Kidney (tissue), 14 donors: ENCODE data around the gene TNS2. TPM values are rescaled to one million over a fixed set of nuclear protein-coding genes. Genes with fewer than 3 reads are reported as not detected.

Experiments
- DNase-seq, 5 donors: peaks; one replicate each; pipeline ENCODE4 v3.0.0-alpha.2; 2013 to 2020
- FAIRE-seq: peaks from 2 replicates; lab custom pipeline; 2012; peaks lifted over from hg19 to GRCh38; lab: Jason Lieb, UNC
- H3K27ac ChIP-seq, 2 donors: one replicate each; pipeline ENCODE4 v1.7.0; 2013; ENCODE audit warnings: low read depth in 2 of 2, low read length in 2 of 2, inconsistent platforms in 1 of 2
- H3K27me3 ChIP-seq: one replicate; pipeline ENCODE4 v1.7.1; 2013; ENCODE audit warnings: low read length, inconsistent platforms; ENCODE audit not compliant: control insufficient read depth, insufficient read depth
- H3K36me3 ChIP-seq, 3 donors: one replicate each; pipeline versions ENCODE4 v1.7.0 to v1.7.1; 2013; ENCODE audit warnings: low read length in 3 of 3, control low read depth in 1 of 3, inconsistent platforms in 1 of 3; ENCODE audit not compliant: insufficient read depth in 3 of 3, control insufficient read depth in 2 of 3
- H3K4me1 ChIP-seq, 3 donors: one replicate each; pipeline versions ENCODE4 v1.7.0 to v1.7.1; 2013; ENCODE audit warnings: low read length in 3 of 3, inconsistent platforms in 1 of 3, low read depth in 1 of 3; ENCODE audit not compliant: control insufficient read depth in 2 of 3, insufficient read depth in 2 of 3
- H3K4me3 ChIP-seq, 3 donors: one replicate each; pipeline versions ENCODE4 v1.7.0 to v1.8.1; 2013; ENCODE audit warnings: low read length in 3 of 3, control low read depth in 1 of 3, inconsistent platforms in 1 of 3
- H3K9ac ChIP-seq, 3 donors: one replicate each; pipeline versions ENCODE4 v1.7.0 to v1.7.1; 2013; ENCODE audit warnings: low read length in 3 of 3, control low read depth in 1 of 3, inconsistent platforms in 1 of 3
- H3K9me3 ChIP-seq, 3 donors: one replicate each; pipeline versions ENCODE4 v1.7.0 to v1.7.1; 2013; ENCODE audit warnings: low read length in 3 of 3, control low read depth in 1 of 3, inconsistent platforms in 1 of 3; ENCODE audit not compliant: control insufficient read depth in 2 of 3, insufficient read depth in 1 of 3
- CTCF ChIP-seq: IDR thresholded peaks from 3 replicates; pipeline ENCODE4 v1.5.1; 2012; ENCODE audit warnings: mild to moderate bottlenecking, moderate library complexity, borderline replicate concordance; ENCODE audit not compliant: insufficient read depth; ENCODE audit errors: extremely low read depth
- intact Hi-C: fragments of 100-400 bp; cut with DNase I; formaldehyde crosslinking; loops from one replicate; pipeline ENCODE4 v1.11.1; 2022
- polyA plus RNA-seq: library from polyadenylated mRNA; stranded (reverse); fragments of 350-450 nt; fragmentation: Illumina TruSeq; extraction: RNeasy Lipid Tissue Mini Kit (QIAGEN cat#74804); gene quantifications from one replicate; pipeline ENCODE4 v1.2.3, GENCODE V29; 2014; ENCODE audit warnings: low read depth, low replicate concordance; ENCODE audit not compliant: insufficient read depth
- total RNA-seq: library from RNA; stranded (reverse); fragmentation: NEBNext Ultra II Directional; extraction: Animal tissue kit (Norgen Biotek cat#: 25700); gene quantifications from one replicate; pipeline ENCODE4 v1.2.1, GENCODE V29; 2021
- donor health status: control.
- donor health status: control.
- donor health status: control.
- donor health status: control.
- donor health status: control.
- donor health status: DM: yes; HTN: yes; CAD: no.
- donor health status: Normal renal cell carcinoma (clear cell type).

The TNS2 gene
- total and polyA plus RNA-seq, 2 donors from 2014 or later = 90.1 to 179 TPM

- H3K9ac ChIP-seq = no peak overlapping the region
- TF ChIP-seq CTCF = no peak
- no peak overlapping the region for H3K27ac ChIP-seq
- H3K36me3 ChIP-seq = peaks cover 0 to 42% (median 11%) of the 10 kb centered on the region in 3 donors
- FAIRE-seq (no peak), DNase-seq (peak in 2 of 5 donors; percentile 43 to 63)
- H3K4me1 ChIP-seq = peaks cover 0 to 39% (median 28%) of the 10 kb centered on the region in 3 donors
- intact Hi-C loops = no loop called here
- H3K27me3 ChIP-seq = no peaks in the 10 kb centered on the region
- H3K9me3 ChIP-seq = no peaks in the 10 kb centered on the region
- no peak overlapping the region for H3K4me3 ChIP-seq
These were observed 8.1 kb downstream of the TNS2 start for GRCh38 chr12:53057816-53058500.

- TF ChIP-seq CTCF = no peak
- Histone ChIP-seq H3K9me3 (no peaks in the 10 kb centered on the region), H3K27me3 (no peaks in the 10 kb centered on the region), H3K4me1 (peaks cover 0 to 36% (median 19%) of the 10 kb centered on the region in 3 donors), H3K27ac (no peak overlapping the region), H3K9ac (no peak overlapping the region), H3K4me3 (no peak overlapping the region), H3K36me3 (peaks cover 0 to 47% (median 15%) of the 10 kb centered on the region in 3 donors)
- intact Hi-C loops = no loop called here
- FAIRE-seq (no peak), DNase-seq (peak in 2 of 5 donors; percentile 54 to 72)
These were observed 9.0 kb downstream of the TNS2 start for GRCh38 chr12:53058674-53059433.

- Histone ChIP-seq H3K9ac (no peak overlapping the region), H3K36me3 (peaks cover 0 to 49% (median 20%) of the 10 kb centered on the region in 3 donors), H3K27me3 (no peaks in the 10 kb centered on the region), H3K4me1 (peaks cover 0 to 35% (median 15%) of the 10 kb centered on the region in 3 donors), H3K27ac (peak overlapping the region in 1 of 2 donors; percentile 23), H3K4me3 (no peak overlapping the region), H3K9me3 (no peaks in the 10 kb centered on the region)
- intact Hi-C loops = loop anchor here (10.0 kb wide), 1 partner anchor 135 kb away; no protein-coding TSS in a partner anchor
- DNase-seq (peak in 1 of 5 donors; percentile 81), FAIRE-seq (no peak)
- TF ChIP-seq CTCF = no peak
These were observed 9.7 kb downstream of the TNS2 start for GRCh38 chr12:53059434-53060063.
